Activated CD4-positive, CD25-positive, alpha-beta regulatory T cell treated with anti-CD3 and anti-CD28 coated beads, Interleukin-2, amount 50 U/mL, for 16 hours (primary cell): Measurements from ENCODE around the gene TMEM170A.

Experiments
- DNase-seq: peaks from one replicate; pipeline ENCODE4 v3.0.0-alpha.2; 2020; ENCODE audit warnings: low read depth, low spot score

The TMEM170A gene

DNA sequence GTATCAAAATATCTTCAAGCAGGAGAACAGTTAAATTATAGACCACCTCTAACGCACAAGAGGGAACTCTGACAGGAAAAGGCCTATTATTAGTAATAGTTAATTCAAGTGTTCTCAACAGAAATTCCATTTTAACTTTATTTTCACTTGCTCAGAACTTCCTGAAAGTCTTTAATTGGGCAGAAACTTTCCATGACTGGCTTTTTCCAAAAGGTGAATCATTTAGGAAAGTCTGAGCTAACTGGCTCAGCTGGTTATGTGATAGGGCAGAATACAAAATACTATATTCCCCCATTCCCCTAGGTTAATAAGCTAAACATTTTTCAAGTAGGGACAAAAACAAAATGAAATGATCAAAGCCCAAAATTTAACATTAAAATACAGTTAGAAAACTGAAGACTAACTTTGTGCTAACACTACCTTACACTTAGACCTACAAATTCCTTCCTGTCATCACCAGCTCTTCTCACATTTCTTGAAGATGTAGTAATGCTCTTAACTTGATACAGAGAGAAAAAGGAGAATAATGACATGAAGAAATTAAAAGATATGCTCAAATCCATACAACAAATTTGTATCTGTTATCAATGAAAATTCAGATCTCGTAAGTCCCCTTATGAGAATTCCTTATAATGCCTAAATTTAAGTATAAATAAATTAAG is 62.2 kb downstream of the TMEM170A start:
- DNase-seq = no peak

DNA sequence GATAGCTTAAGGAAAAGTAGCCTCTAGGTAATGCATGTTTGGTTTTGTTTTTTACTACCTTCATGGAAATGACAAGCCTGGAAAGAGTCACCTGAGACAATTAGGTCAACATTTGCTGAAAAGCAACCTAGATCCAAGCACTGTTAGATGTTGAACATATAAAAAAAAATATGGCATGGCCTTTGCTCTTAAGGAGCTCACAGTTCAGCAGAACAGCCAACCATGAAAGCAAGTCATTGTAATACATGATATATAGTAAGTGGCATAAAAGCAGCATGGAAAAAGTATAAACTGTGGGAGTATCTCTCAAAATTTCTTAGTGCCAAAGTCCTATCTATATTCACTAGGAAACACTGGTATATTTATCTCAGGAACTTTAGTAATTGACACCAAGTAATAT is 62.8 kb downstream of the TMEM170A start:
- DNase-seq = no peak

DNA sequence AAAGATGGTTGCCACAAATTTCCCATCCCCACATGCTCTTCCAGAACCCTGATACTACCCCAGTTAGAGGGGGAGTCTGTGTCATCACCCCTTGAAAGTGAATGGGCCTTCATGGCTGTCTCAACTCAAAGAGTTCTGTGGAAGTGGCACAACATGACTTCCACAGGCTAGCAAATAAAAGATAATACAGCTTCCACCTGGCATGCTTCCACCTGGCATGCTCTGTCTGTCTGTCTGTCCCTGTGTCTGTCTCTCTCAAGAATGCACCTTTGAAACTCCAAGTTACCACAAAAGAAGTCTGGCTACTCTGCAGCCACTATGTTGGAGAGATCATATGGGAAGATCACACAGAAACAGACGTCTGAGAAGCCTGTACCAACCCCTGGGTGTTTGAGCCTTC is 66.2 kb downstream of the TMEM170A start:
- no peak for DNase-seq

DNA sequence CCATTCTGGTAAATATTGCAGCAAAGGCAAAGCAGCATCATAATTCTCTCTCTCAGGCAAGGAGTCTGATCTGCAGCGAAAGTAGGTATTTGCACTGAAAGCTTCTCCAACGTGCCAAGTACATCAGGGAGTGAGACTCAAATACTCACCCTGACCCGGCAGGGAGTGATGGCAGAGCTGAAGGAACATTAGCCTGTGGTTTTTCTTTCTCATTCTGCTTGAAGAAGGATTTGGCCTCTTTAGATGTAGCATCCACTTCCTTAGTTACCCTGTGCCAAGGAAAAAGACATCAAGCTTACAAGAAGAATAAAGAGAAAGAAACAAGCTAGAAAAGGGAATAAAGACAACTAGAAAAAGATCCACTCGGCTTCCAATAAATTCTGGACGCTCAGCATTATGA is 69.5 kb downstream of the TMEM170A start:
- DNase-seq = no peak
